IMR-90 (cell line): ENCODE results near the gene GLO1.

Experiments used
- BHLHE40 ChIP-seq: fragments of 150-350 bp; IDR thresholded peaks from 2 replicates; pipeline ENCODE4 v1.6.1; 2016; ENCODE audit warnings: mild to moderate bottlenecking, low read depth, low read length
- CEBPB ChIP-seq: IDR thresholded peaks from 2 replicates; pipeline ENCODE4 v1.6.1; 2012; ENCODE audit warnings: low read depth, low read length, improper control_type of control experiment
- CTCF ChIP-seq: conservative IDR thresholded peaks from 2 replicates; pipeline ENCODE4 v1.5.1; 2012; ENCODE audit warnings: mild to moderate bottlenecking, low read depth, low read length, improper control_type of control experiment
- ELK1 ChIP-seq: fragments of 150-350 bp; IDR thresholded peaks from 2 replicates; pipeline ENCODE4 v1.6.1; 2016; ENCODE audit warnings: low read depth, mild to moderate bottlenecking, low read length, moderate library complexity, borderline replicate concordance
- FOS ChIP-seq: fragments of 150-350 bp; IDR thresholded peaks from 2 replicates; pipeline ENCODE4 v1.6.1; 2016; ENCODE audit warnings: low read depth, low read length
- MAFK ChIP-seq: IDR thresholded peaks from 2 replicates; pipeline ENCODE4 v1.6.1; 2012; ENCODE audit warnings: low read depth, low read length, improper control_type of control experiment
- MAZ ChIP-seq: IDR thresholded peaks from 2 replicates; pipeline ENCODE4 v1.6.1; 2012; ENCODE audit warnings: low read depth, mild to moderate bottlenecking, low read length, improper control_type of control experiment, moderate library complexity, borderline replicate concordance
- MXI1 ChIP-seq: IDR thresholded peaks from 2 replicates; pipeline ENCODE4 v1.6.1; 2012; ENCODE audit warnings: low read depth, mild to moderate bottlenecking, low read length, moderate library complexity, borderline replicate concordance
- NFE2L2 ChIP-seq: fragments of 150-350 bp; IDR thresholded peaks from 2 replicates; pipeline ENCODE4 v1.6.1; 2016; ENCODE audit warnings: low read depth, mild to moderate bottlenecking, low read length
- POLR2A ChIP-seq: IDR thresholded peaks from 2 replicates; pipeline ENCODE4 v1.6.1; 2012; ENCODE audit warnings: mild to moderate bottlenecking, low read depth, low read length
- RAD21 ChIP-seq: IDR thresholded peaks from 2 replicates; pipeline ENCODE4 v1.6.1; 2012; ENCODE audit warnings: low read length, improper control_type of control experiment
- RCOR1 ChIP-seq: IDR thresholded peaks from 2 replicates; pipeline ENCODE4 v1.6.1; 2012; ENCODE audit warnings: mild to moderate bottlenecking, low read length, improper control_type of control experiment; ENCODE audit not compliant: insufficient replicate concordance
- RFX5 ChIP-seq: IDR thresholded peaks from 2 replicates; pipeline ENCODE4 v1.8.0; 2012; ENCODE audit warnings: low read depth, mild to moderate bottlenecking, low read length, moderate library complexity
- SMC3 ChIP-seq: fragments of 150-350 bp; IDR thresholded peaks from 2 replicates; pipeline ENCODE4 v1.6.1; 2016; ENCODE audit warnings: low read depth, mild to moderate bottlenecking, antibody characterized with exemption, low read length, moderate library complexity

- no peak for TF ChIP-seq RAD21
- no peak for TF ChIP-seq POLR2A
- no peak for TF ChIP-seq CTCF
- no peak for TF ChIP-seq MAFK
- TF ChIP-seq SMC3, result no peak
- no peak for TF ChIP-seq RFX5
- TF ChIP-seq BHLHE40, result no peak
- no peak for TF ChIP-seq MXI1
- no peak for TF ChIP-seq CEBPB
- no peak for TF ChIP-seq MAZ
- TF ChIP-seq FOS, result no peak
- TF ChIP-seq NFE2L2, result no peak
- no peak for TF ChIP-seq ELK1
- no peak for TF ChIP-seq RCOR1
Observed at GRCh38 chr6:38696345-38696744, 6.6 kb downstream of the GLO1 start.
